GM12878 (cell line): ENCODE measurements around the gene CFAP70. TPM values are rescaled to one million over a fixed set of nuclear protein-coding genes. Genes with fewer than 3 reads are reported as not detected.

Experiments used
- ATAC-seq: fragments of 200-7000 bp; cut with Tn5 transposase; 3 replicates; pipeline ENCODE4 v1.9.1; 2020; ENCODE audit warnings: mild to moderate bottlenecking, moderate library complexity
- BruUV-seq: library from RNA; stranded (reverse); fragments of 400-500 nt; replicated peaks from 2 replicates; lab custom pipeline; 2021; lab: Mats Ljungman, UMichigan
- CTCF ChIA-PET: fragments of 300-600 bp; sonication (Branson Sonifier 250); formaldehyde crosslinking; extraction: SDS; loops from one replicate; lab custom pipeline; 2021; ENCODE audit warnings: inconsistent platforms; lab: Yijun Ruan, JAX
- POLR2A ChIA-PET: fragments of 350-600 bp; formaldehyde crosslinking; extraction: SDS; loops from one replicate; lab custom pipeline; 2021; ENCODE audit warnings: inconsistent platforms; lab: Charles Lee
- RAD21 ChIA-PET: fragments of 300-600 bp; sonication (Branson Sonifier 250); formaldehyde crosslinking; loops from one replicate; lab custom pipeline; 2023; ENCODE audit warnings: antibody characterized with exemption; ENCODE audit not compliant: unreplicated experiment; lab: Charles Lee
- SMC1A ChIA-PET: fragments of 300-600 bp; sonication (Branson Sonifier 250); formaldehyde crosslinking; loops from one replicate; lab custom pipeline; 2023; ENCODE audit not compliant: unreplicated experiment, uncharacterized antibody; lab: Charles Lee
- DNase-seq: peaks from one replicate; pipeline ENCODE4 v3.0.0-alpha.2; 2011; ENCODE audit warnings: low read depth, low spot score
- FAIRE-seq: peaks from 3 replicates; lab custom pipeline; 2011; peaks lifted over from hg19 to GRCh38; lab: Jason Lieb, UNC
- H2AFZ ChIP-seq: 2 replicates; pipeline ENCODE4 v1.6.0; 2011; ENCODE audit warnings: low read depth, low read length, control low read depth; ENCODE audit not compliant: control insufficient read depth
- H3K27ac ChIP-seq: 2 replicates; pipeline ENCODE4 v1.5.1; 2011; ENCODE audit warnings: control low read depth; ENCODE audit not compliant: control insufficient read depth, insufficient read depth
- H3K27me3 ChIP-seq, 2 experiments: replicated peaks in 1 of 2; 2 replicates each; pipeline versions ENCODE4 v1.6.0 to v1.6.1; 2011; ENCODE audit warnings: low read length in 1 of 2; ENCODE audit not compliant: control insufficient read depth in 2 of 2, insufficient read depth in 2 of 2
- H3K36me3 ChIP-seq, 2 experiments: 2 replicates each; pipeline ENCODE4 v1.5.1; 2011; ENCODE audit warnings: low read length in 1 of 2; ENCODE audit not compliant: control insufficient read depth in 2 of 2, insufficient read depth in 2 of 2
- H3K4me1 ChIP-seq: 2 replicates; pipeline ENCODE4 v1.6.1; 2011; ENCODE audit warnings: mild to moderate bottlenecking, low read length, moderate library complexity, mixed read lengths; ENCODE audit not compliant: control insufficient read depth, insufficient read depth
- H3K4me2 ChIP-seq: 2 replicates; pipeline ENCODE4 v1.6.0; 2011; ENCODE audit warnings: control low read depth; ENCODE audit not compliant: control insufficient read depth, insufficient read depth
- H3K4me3 ChIP-seq: fragments of 200-600 bp; sonication (generic); 2 replicates; pipeline ENCODE4 v1.5.1; 2016
- H3K79me2 ChIP-seq: 2 replicates; pipeline ENCODE4 v1.6.0; 2011; ENCODE audit warnings: low read length; ENCODE audit not compliant: control insufficient read depth, insufficient read depth
- H3K9ac ChIP-seq: 2 replicates; pipeline ENCODE4 v1.8.0; 2011; ENCODE audit warnings: low read length, control low read depth, mixed read lengths; ENCODE audit not compliant: control insufficient read depth, insufficient read depth
- H3K9me3 ChIP-seq: replicated peaks from 3 replicates; pipeline ENCODE4 v1.5.1; 2011; ENCODE audit warnings: mild to moderate bottlenecking, low read length; ENCODE audit not compliant: control insufficient read depth, insufficient read depth
- H4K20me1 ChIP-seq: 2 replicates; pipeline ENCODE4 v1.6.0; 2011; ENCODE audit not compliant: control insufficient read depth, insufficient read depth
- ATF7 ChIP-seq: fragments of 450-650 bp; IDR thresholded peaks from 2 replicates; pipeline ENCODE4 v1.6.1; 2016; ENCODE audit warnings: low read depth, mild to moderate bottlenecking
- CBX3 ChIP-seq: fragments of 200-600 bp; sonication (generic); IDR thresholded peaks from 2 replicates; pipeline ENCODE4 v1.6.1; 2016; ENCODE audit warnings: low read depth, borderline replicate concordance
- CUX1 ChIP-seq: IDR thresholded peaks from 2 replicates; pipeline ENCODE4 v1.6.1; 2012; ENCODE audit warnings: improper control_type of control experiment, low read depth, low read length; ENCODE audit not compliant: insufficient replicate concordance
- JUNB ChIP-seq: IDR thresholded peaks from 2 replicates; pipeline ENCODE4 v1.6.1; 2016; ENCODE audit warnings: antibody characterized with exemption, mild to moderate bottlenecking
- NFIC ChIP-seq: IDR thresholded peaks from 2 replicates; pipeline ENCODE4 v1.6.1; 2012; ENCODE audit warnings: low read depth, mild to moderate bottlenecking, inconsistent platforms, low read length, moderate library complexity
- PML ChIP-seq: IDR thresholded peaks from 2 replicates; pipeline ENCODE4 v1.6.1; 2012; ENCODE audit warnings: low read length, inconsistent platforms
- SMAD1 ChIP-seq: fragments of 450-650 bp; IDR thresholded peaks from 2 replicates; pipeline ENCODE4 v1.6.1; 2018; ENCODE audit warnings: mild to moderate bottlenecking, low read depth; ENCODE audit not compliant: partially characterized antibody
- SMARCA5 ChIP-seq: fragments of 450-650 bp; IDR thresholded peaks from 2 replicates; pipeline ENCODE4 v1.6.1; 2017; ENCODE audit warnings: mild to moderate bottlenecking
- SP1 ChIP-seq: IDR thresholded peaks from one replicate; pipeline ENCODE4 v1.6.1; 2011; ENCODE audit warnings: low read depth, low read length
- TARDBP ChIP-seq: IDR thresholded peaks from 2 replicates; pipeline ENCODE4 v1.6.1; 2016; ENCODE audit warnings: borderline replicate concordance
- ZNF274 ChIP-seq: IDR thresholded peaks from one replicate; pipeline ENCODE4 v1.8.0; 2011; ENCODE audit not compliant: insufficient read length, insufficient read depth
- WGBS: methylation state at CpG from one replicate; pipeline ENCODE4 v1.1.6; 2016; ENCODE audit warnings: low lambda C conversion rate; ENCODE audit not compliant: insufficient replicate concordance, insufficient coverage; ENCODE audit errors: missing lambda C conversion rate; 5-methylcytosine and 5-hydroxymethylcytosine counted together
- in situ Hi-C: fragments of 300-500 bp; cut with MboI; formaldehyde crosslinking; loops from 9 replicates; pipeline ENCODE4 v1.14.3; 2018; ENCODE audit warnings: mixed read lengths
- intact Hi-C: fragments of 100-400 bp; cut with micrococcal nuclease; formaldehyde crosslinking; loops from one replicate; pipeline ENCODE4 v1.14.2; 2022; ENCODE audit not compliant: unreplicated experiment
- polyA plus RNA-seq, 11 experiments: library from polyadenylated mRNA; depleted of rRNA in 4 of 11; unstranded in 6 of 11; stranded (reverse) in 5 of 11; fragments of >200 nt; fragmentation: Nextera tagmentation in 4 of 11; fragmentation: Illumina TruSeq in 1 of 11; extraction: Ambion mirVana in 4 of 11; extraction: Trizol in 1 of 11; gene quantifications; 1 replicate in 1 of 11; 2 replicates in 10 of 11; pipeline versions ENCODE4 v1.2.1 to v1.2.3, GENCODE V29; 2011 to 2016; ENCODE audit warnings: inconsistent platforms in 2 of 11, missing spikeins in 2 of 11, low read depth in 1 of 11
- total RNA-seq, 4 experiments: library from RNA; depleted of rRNA in 3 of 4; stranded (reverse); fragments of >200 nt in 3 of 4; fragmentation: Illumina TruSeq in 1 of 4; extraction: Trizol in 1 of 4; gene quantifications; 2 replicates each; pipeline versions ENCODE4 v1.2.1 to v1.2.3, GENCODE V29; 2013 to 2021
- TF ChIP-seq, protein P1 (sequence below), 3 experiments: IDR thresholded peaks in 2 of 3; conservative IDR thresholded peaks in 1 of 3; 2 replicates each; pipeline ENCODE4 v1.5.1; 2011; ENCODE audit warnings: low read depth in 3 of 3, low read length in 3 of 3, mild to moderate bottlenecking in 3 of 3, control low read depth in 2 of 3, moderate library complexity in 2 of 3, inconsistent platforms in 1 of 3, mixed read lengths in 1 of 3; ENCODE audit not compliant: control insufficient read depth in 2 of 3, insufficient read depth in 1 of 3; ENCODE audit errors: extremely low read depth in 1 of 3

Gene CFAP70
- total and polyA plus RNA-seq, 10 of the 15 experiments (the other 5 are each of a cell fraction or from before 2014, with no cell fraction given) = 0.21 to 1.1 (median 0.42) TPM

- FAIRE-seq (no peak), ATAC-seq (no peak), DNase-seq (no peak)
- Histone ChIP-seq H3K36me3 (0 out of 4 replicates have a peak, but pooled peaks cover 0 to 2% of the 10 kb centered on the region in 2 experiments), H2AFZ (no peak overlapping the region; the same call in 1 of the 2 replicates), H4K20me1 (no peaks in the 10 kb centered on the region), H3K27me3 (no peaks in the 10 kb centered on the region), H3K27ac (no peak overlapping the region), H3K4me1 (peaks cover 3% of the 10 kb centered on the region; the same call in 1 of the 2 replicates), H3K4me2 (no peak overlapping the region), H3K9ac (no peak overlapping the region), H3K9me3 (no peaks in the 10 kb centered on the region), H3K79me2 (no peaks in the 10 kb centered on the region), H3K4me3 (no peak overlapping the region)
- WGBS = 87% methylated on average over 8 of the region's 8 CpGs
- ChIA-PET CTCF (interaction anchor here (1.0 to 1.8 kb wide), 3 partner anchors 9 to 95 kb away, joined by 3 to 9 read pairs (median 3); no protein-coding TSS in a partner anchor), SMC1A (interaction anchor here (0.6 to 2.3 kb wide), 5 partner anchors 12 to 684 kb away, joined by 3 to 6 read pairs (median 3); no protein-coding TSS in a partner anchor), POLR2A (interaction anchor here (2.2 kb wide), 1 partner anchor 107 kb away, joined by 7 read pairs; the partner anchor contains the start of gene MRPS16), RAD21 (interaction anchor here (0.9 kb wide), 1 partner anchor 266 kb away, joined by 4 read pairs; no protein-coding TSS in a partner anchor)
- no TSS peak for BruUV-seq
- TF ChIP-seq CBX3 = no peak
- TF ChIP-seq SP1 = no peak
- no peak for TF ChIP-seq ATF7
- TF ChIP-seq PML = no peak
- no peak for TF ChIP-seq JUNB
- TF ChIP-seq NFIC = no peak
- no peak for TF ChIP-seq ZNF274
- TF ChIP-seq SMARCA5 = no peak
- TF ChIP-seq, protein P1, sequence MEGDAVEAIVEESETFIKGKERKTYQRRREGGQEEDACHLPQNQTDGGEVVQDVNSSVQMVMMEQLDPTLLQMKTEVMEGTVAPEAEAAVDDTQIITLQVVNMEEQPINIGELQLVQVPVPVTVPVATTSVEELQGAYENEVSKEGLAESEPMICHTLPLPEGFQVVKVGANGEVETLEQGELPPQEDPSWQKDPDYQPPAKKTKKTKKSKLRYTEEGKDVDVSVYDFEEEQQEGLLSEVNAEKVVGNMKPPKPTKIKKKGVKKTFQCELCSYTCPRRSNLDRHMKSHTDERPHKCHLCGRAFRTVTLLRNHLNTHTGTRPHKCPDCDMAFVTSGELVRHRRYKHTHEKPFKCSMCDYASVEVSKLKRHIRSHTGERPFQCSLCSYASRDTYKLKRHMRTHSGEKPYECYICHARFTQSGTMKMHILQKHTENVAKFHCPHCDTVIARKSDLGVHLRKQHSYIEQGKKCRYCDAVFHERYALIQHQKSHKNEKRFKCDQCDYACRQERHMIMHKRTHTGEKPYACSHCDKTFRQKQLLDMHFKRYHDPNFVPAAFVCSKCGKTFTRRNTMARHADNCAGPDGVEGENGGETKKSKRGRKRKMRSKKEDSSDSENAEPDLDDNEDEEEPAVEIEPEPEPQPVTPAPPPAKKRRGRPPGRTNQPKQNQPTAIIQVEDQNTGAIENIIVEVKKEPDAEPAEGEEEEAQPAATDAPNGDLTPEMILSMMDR (IDR thresholded peaks at IDR 0.05 in 2 of 3, conservative IDR thresholded peaks at IDR 0.05 in 1 of 3; ENCODE audit: control insufficient read depth in 2 of 3, extremely low read depth in 1 of 3, insufficient read depth in 1 of 3, low read depth in 3 of 3, low read length in 3 of 3) = no peak
- no peak for TF ChIP-seq TARDBP
- no peak for TF ChIP-seq CUX1
- no peak for TF ChIP-seq SMAD1
- intact Hi-C loops (no loop called here), in situ Hi-C loops (no loop called here)
Measured at GRCh38 chr10:73359492-73359891, 828 bp upstream of the CFAP70 start.
